ENCODE data around the gene ISLR2. TPM values are rescaled to one million over a fixed set of nuclear protein-coding genes. Genes with fewer than 3 reads are reported as not detected.
A peak's percentile ranks its signal among the peaks of the same experiment; 100 is the strongest.

ISLR2 gene
- total RNA-seq, 1 donor from 2014 or later, result not detected

DNA sequence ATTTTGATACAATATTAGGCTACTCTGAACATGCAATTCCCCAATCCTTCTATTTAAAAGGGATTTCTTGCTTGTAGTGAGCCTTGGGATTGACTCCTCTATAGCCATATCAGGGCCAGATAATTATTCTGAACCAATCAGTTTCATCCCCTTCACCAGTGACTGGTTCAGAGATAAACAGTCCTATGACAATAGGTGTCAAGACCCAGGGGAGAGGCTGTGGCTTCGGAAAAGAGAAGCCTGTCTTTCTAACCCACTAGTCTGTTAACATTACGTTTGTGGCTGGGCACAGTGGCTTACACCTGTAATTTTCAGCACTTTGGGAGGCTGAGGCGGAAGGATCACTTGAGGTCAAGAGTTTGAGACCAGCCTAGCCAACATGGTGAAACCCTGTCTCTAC, 6.2 kb upstream of the ISLR2 start:
- peaks cover 5% of the 10 kb centered on the region for H4K20me1 ChIP-seq (ENCODE audit: low read depth)
- H3K9ac ChIP-seq, result no peak overlapping the region
- peaks cover 65% of the 10 kb centered on the region for H3K27me3 ChIP-seq
- peaks cover 26% of the 10 kb centered on the region for H3K4me1 ChIP-seq
- no peaks in the 10 kb centered on the region for H3K9me3 ChIP-seq (ENCODE audit: low read depth)
- DNase-seq (ENCODE audit: low spot score), result no peak
- H3F3A ChIP-seq (ENCODE audit: low read depth), result peaks cover 4% of the 10 kb centered on the region
- peaks cover 55% of the 10 kb centered on the region for H3K4me1 Mint-ChIP-seq
- no peak overlapping the region for H3K27ac Mint-ChIP-seq
- no peak overlapping the region for H3K27ac ChIP-seq
- H3K36me3 ChIP-seq, result no peaks in the 10 kb centered on the region
- H3K9me3 Mint-ChIP-seq, result no peaks in the 10 kb centered on the region
- no peak overlapping the region for H2AFZ ChIP-seq (replicated peaks)
- H3K4me3 Mint-ChIP-seq, result no peak overlapping the region
- H3K79me2 ChIP-seq (ENCODE audit: low read depth), result no peaks in the 10 kb centered on the region
- no peak overlapping the region for H3K4me2 ChIP-seq
- H3K36me3 Mint-ChIP-seq, result no peaks in the 10 kb centered on the region
- no peak overlapping the region for H3K4me3 ChIP-seq
- H3K27me3 Mint-ChIP-seq (ENCODE audit: insufficient read depth, low read depth), result peaks cover 42% of the 10 kb centered on the region
- TF ChIP-seq, protein P1, sequence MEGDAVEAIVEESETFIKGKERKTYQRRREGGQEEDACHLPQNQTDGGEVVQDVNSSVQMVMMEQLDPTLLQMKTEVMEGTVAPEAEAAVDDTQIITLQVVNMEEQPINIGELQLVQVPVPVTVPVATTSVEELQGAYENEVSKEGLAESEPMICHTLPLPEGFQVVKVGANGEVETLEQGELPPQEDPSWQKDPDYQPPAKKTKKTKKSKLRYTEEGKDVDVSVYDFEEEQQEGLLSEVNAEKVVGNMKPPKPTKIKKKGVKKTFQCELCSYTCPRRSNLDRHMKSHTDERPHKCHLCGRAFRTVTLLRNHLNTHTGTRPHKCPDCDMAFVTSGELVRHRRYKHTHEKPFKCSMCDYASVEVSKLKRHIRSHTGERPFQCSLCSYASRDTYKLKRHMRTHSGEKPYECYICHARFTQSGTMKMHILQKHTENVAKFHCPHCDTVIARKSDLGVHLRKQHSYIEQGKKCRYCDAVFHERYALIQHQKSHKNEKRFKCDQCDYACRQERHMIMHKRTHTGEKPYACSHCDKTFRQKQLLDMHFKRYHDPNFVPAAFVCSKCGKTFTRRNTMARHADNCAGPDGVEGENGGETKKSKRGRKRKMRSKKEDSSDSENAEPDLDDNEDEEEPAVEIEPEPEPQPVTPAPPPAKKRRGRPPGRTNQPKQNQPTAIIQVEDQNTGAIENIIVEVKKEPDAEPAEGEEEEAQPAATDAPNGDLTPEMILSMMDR (IDR thresholded peaks at IDR 0.05), result no peak
- TF ChIP-seq EZH2 (IDR thresholded peaks at IDR 0.05) (no peak), EZH2phosphoT487 (IDR thresholded peaks at IDR 0.05) (no peak)

DNA sequence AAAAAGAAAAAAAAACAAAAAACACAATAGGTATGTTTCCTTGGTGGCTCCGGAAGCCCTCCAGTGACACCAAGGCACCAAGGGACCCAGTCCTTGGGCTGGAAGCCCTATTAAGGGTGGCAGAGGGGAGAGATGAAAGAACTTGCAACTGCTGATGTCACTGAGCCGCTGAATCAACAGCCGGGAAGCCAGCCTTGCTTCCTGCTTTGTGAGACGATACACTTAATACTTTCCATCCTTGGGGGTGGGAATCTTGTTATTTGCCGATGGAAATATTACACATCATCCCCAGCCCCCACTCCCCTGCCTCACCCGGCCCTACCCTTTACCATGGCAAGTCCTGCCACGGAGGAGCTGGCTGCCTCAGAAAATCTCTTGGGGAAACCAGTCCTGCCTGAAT, 5.6 kb upstream of the ISLR2 start:
- H3F3A ChIP-seq (ENCODE audit: low read depth), result peaks cover 10% of the 10 kb centered on the region
- Mint-ChIP-seq H3K9me3 (no peaks in the 10 kb centered on the region), H3K4me1 (peaks cover 56% of the 10 kb centered on the region), H3K4me3 (no peak overlapping the region), H3K36me3 (no peaks in the 10 kb centered on the region), H3K27ac (no peak overlapping the region), H3K27me3 (ENCODE audit: insufficient read depth, low read depth) (peaks cover 48% of the 10 kb centered on the region)
- no peaks in the 10 kb centered on the region for H3K36me3 ChIP-seq
- no peak overlapping the region for H2AFZ ChIP-seq (replicated peaks)
- H4K20me1 ChIP-seq (ENCODE audit: low read depth), result peaks cover 11% of the 10 kb centered on the region
- peaks cover 70% of the 10 kb centered on the region for H3K27me3 ChIP-seq
- no peak overlapping the region for H3K27ac ChIP-seq
- no peaks in the 10 kb centered on the region for H3K79me2 ChIP-seq (ENCODE audit: low read depth)
- H3K4me3 ChIP-seq, result no peak overlapping the region
- H3K4me2 ChIP-seq, result no peak overlapping the region
- H3K9ac ChIP-seq, result no peak overlapping the region
- H3K4me1 ChIP-seq, result peaks cover 32% of the 10 kb centered on the region
- no peaks in the 10 kb centered on the region for H3K9me3 ChIP-seq (ENCODE audit: low read depth)
- no peak for DNase-seq (ENCODE audit: low spot score)
- TF ChIP-seq EZH2phosphoT487 (IDR thresholded peaks at IDR 0.05) (no peak), EZH2 (IDR thresholded peaks at IDR 0.05) (no peak)
- TF ChIP-seq, protein P1 (IDR thresholded peaks at IDR 0.05), result no peak

DNA sequence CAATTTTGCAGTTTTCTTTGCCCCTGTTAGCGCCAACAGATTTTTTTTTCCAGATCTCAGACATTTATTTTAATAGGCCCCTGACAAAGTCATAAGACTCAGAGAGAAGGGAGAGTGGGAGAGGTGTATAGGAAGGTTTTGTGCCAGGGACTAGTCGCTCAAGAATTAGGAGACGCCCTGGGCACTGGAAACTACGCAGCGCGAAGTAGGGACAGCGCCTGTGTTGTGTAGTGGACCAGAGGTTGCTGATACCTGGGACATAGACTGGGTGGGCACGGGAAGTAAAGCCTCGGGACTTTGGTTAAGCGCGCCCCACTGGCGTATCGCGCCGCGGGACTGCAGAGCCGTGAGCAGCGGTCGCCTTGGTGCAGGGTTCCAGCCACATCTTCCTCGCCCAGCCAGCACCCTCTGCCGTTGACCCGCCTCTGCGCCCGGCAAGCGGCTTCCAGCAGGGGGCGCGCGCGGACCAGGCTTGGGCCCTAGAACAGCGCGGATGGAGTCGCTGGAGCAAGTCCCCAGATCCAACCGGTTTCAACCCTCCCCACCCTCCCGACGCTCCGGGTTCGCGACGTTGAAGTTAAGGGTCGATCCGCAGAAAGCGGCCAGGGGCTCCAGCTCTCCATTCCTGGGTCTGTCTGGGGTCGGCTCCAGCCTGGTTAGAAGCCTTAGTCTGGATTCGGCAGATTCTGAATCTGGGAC, 3.0 kb upstream of the ISLR2 start:
- Histone ChIP-seq H3K27me3 (peaks cover 92% of the 10 kb centered on the region), H3K4me2 (peak overlapping the region; percentile 80), H3K4me1 (peaks cover 39% of the 10 kb centered on the region), H3K27ac (no peak overlapping the region), H3K36me3 (no peaks in the 10 kb centered on the region), H4K20me1 (ENCODE audit: low read depth) (peaks cover 37% of the 10 kb centered on the region), H3K9me3 (ENCODE audit: low read depth) (no peaks in the 10 kb centered on the region), H3K4me3 (peak overlapping the region; percentile 43), H3K79me2 (ENCODE audit: low read depth) (no peaks in the 10 kb centered on the region), H3F3A (ENCODE audit: low read depth) (peaks cover 12% of the 10 kb centered on the region), H2AFZ (replicated peaks) (no peak overlapping the region), H3K9ac (no peak overlapping the region)
- DNase-seq (ENCODE audit: low spot score), result peak; percentile 96
- peaks cover 6% of the 10 kb centered on the region for H3K36me3 Mint-ChIP-seq
- peaks cover 59% of the 10 kb centered on the region for H3K4me1 Mint-ChIP-seq
- H3K27me3 Mint-ChIP-seq (ENCODE audit: insufficient read depth, low read depth), result peaks cover 69% of the 10 kb centered on the region
- peak overlapping the region; percentile 12 for H3K27ac Mint-ChIP-seq
- TF ChIP-seq, protein P1 (IDR thresholded peaks at IDR 0.05), result peak; percentile 92
- no peak for TF ChIP-seq EZH2phosphoT487 (IDR thresholded peaks at IDR 0.05)
- peaks cover 7% of the 10 kb centered on the region for H3K9me3 Mint-ChIP-seq
- H3K4me3 Mint-ChIP-seq, result peak overlapping the region; percentile 87

Measured in neural progenitor cell (in vitro differentiated cells).